BLaER1 (cell line): Measurements from ENCODE around the gene MAEA.

ENCODE experiments used
- H3K27ac ChIP-seq: shearing (Covaris generic); formaldehyde crosslinking; 2 replicates; pipeline ENCODE4 v1.8.1; 2022
- H3K27me3 ChIP-seq: shearing (Covaris generic); formaldehyde crosslinking; 2 replicates; pipeline ENCODE4 v1.8.1; 2022
- H3K36me3 ChIP-seq: shearing (Covaris generic); formaldehyde crosslinking; 2 replicates; pipeline ENCODE4 v1.8.1; 2022
- H3K4me1 ChIP-seq: shearing (Covaris generic); formaldehyde crosslinking; 2 replicates; pipeline ENCODE4 v1.8.1; 2022
- H3K4me2 ChIP-seq: shearing (Covaris generic); formaldehyde crosslinking; 2 replicates; pipeline ENCODE4 v1.8.1; 2022
- H3K4me3 ChIP-seq: shearing (Covaris generic); formaldehyde crosslinking; 2 replicates; pipeline ENCODE4 v1.8.1; 2022
- H3K9ac ChIP-seq: shearing (Covaris generic); formaldehyde crosslinking; 2 replicates; pipeline ENCODE4 v1.8.1; 2022
- H3K9me3 ChIP-seq: shearing (Covaris generic); formaldehyde crosslinking; 2 replicates; pipeline ENCODE4 v1.8.1; 2022
- H4K20me1 ChIP-seq: shearing (Covaris generic); formaldehyde crosslinking; 2 replicates; pipeline ENCODE4 v1.8.1; 2022
- Cebpa-rat ChIP-seq: shearing (Covaris generic); IDR thresholded peaks from 2 replicates; pipeline ENCODE4 v1.8.1; 2022

Gene MAEA

GRCh38 chr4:1348014-1348513 is 58.4 kb downstream of the MAEA start:
- peaks cover 58% of the 10 kb centered on the region for H3K4me1 ChIP-seq
- H4K20me1 ChIP-seq: no peaks in the 10 kb centered on the region
- H3K36me3 ChIP-seq: peaks cover 5% of the 10 kb centered on the region; the same call in 1 of the 2 replicates
- H3K27me3 ChIP-seq: no peaks in the 10 kb centered on the region
- H3K9ac ChIP-seq: peak overlapping the region; percentile 91
- H3K4me3 ChIP-seq: peak overlapping the region; percentile 98
- TF ChIP-seq Cebpa-rat: no peak
- H3K9me3 ChIP-seq: no peaks in the 10 kb centered on the region
- peak overlapping the region; percentile 87 for H3K4me2 ChIP-seq
- H3K27ac ChIP-seq: peak overlapping the region; percentile 94

GRCh38 chr4:1348746-1349145 is 59.1 kb downstream of the MAEA start:
- Histone ChIP-seq H3K4me1 (peaks cover 56% of the 10 kb centered on the region), H3K27ac (no peak overlapping the region), H3K27me3 (no peaks in the 10 kb centered on the region), H3K9me3 (no peaks in the 10 kb centered on the region), H3K36me3 (peaks cover 6% of the 10 kb centered on the region; the same call in 1 of the 2 replicates), H3K4me2 (peak overlapping the region; percentile 87), H3K4me3 (no peak overlapping the region), H3K9ac (no peak overlapping the region), H4K20me1 (no peaks in the 10 kb centered on the region)
- TF ChIP-seq Cebpa-rat: no peak

GRCh38 chr4:1349359-1350168 is 59.9 kb downstream of the MAEA start:
- no peaks in the 10 kb centered on the region for H3K27me3 ChIP-seq
- peaks cover 57% of the 10 kb centered on the region for H3K4me1 ChIP-seq
- no peak overlapping the region for H3K9ac ChIP-seq
- 0 out of 2 replicates have a peak overlapping the region, but pooled peaks have one; percentile 87 for H3K4me2 ChIP-seq
- H3K27ac ChIP-seq: no peak overlapping the region
- H3K36me3 ChIP-seq: peaks cover 6% of the 10 kb centered on the region; the same call in 1 of the 2 replicates
- no peak for TF ChIP-seq Cebpa-rat
- no peak overlapping the region for H3K4me3 ChIP-seq
- H4K20me1 ChIP-seq: no peaks in the 10 kb centered on the region
- H3K9me3 ChIP-seq: no peaks in the 10 kb centered on the region

GRCh38 chr4:1350169-1350520 is 60.5 kb downstream of the MAEA start:
- H3K9me3 ChIP-seq: no peaks in the 10 kb centered on the region
- no peak overlapping the region for H3K4me2 ChIP-seq
- H3K4me3 ChIP-seq: no peak overlapping the region
- no peaks in the 10 kb centered on the region for H3K27me3 ChIP-seq
- H4K20me1 ChIP-seq: no peaks in the 10 kb centered on the region
- no peak overlapping the region for H3K9ac ChIP-seq
- no peak for TF ChIP-seq Cebpa-rat
- no peak overlapping the region for H3K27ac ChIP-seq
- peaks cover 11% of the 10 kb centered on the region; the same call in 1 of the 2 replicates for H3K36me3 ChIP-seq
- H3K4me1 ChIP-seq: peaks cover 52% of the 10 kb centered on the region

- Histone ChIP-seq H3K27me3 (no peaks in the 10 kb centered on the region), H3K27ac (0 out of 2 replicates have a peak overlapping the region, but pooled peaks have one; percentile 41), H3K9ac (peak overlapping the region; percentile 48; the same call in 1 of the 2 replicates), H3K36me3 (peaks cover 13% of the 10 kb centered on the region; the same call in 1 of the 2 replicates), H3K4me3 (no peak overlapping the region), H3K9me3 (no peaks in the 10 kb centered on the region), H4K20me1 (no peaks in the 10 kb centered on the region), H3K4me1 (peaks cover 45% of the 10 kb centered on the region), H3K4me2 (peak overlapping the region; percentile 63)
- TF ChIP-seq Cebpa-rat: no peak
Measured at GRCh38 chr4:1351854-1352566, 62.3 kb downstream of the MAEA start.

- H3K4me3 ChIP-seq: no peak overlapping the region
- no peak overlapping the region for H3K9ac ChIP-seq
- H3K27me3 ChIP-seq: no peaks in the 10 kb centered on the region
- no peak for TF ChIP-seq Cebpa-rat
- no peak overlapping the region for H3K4me2 ChIP-seq
- H3K36me3 ChIP-seq: peaks cover 13% of the 10 kb centered on the region; the same call in 1 of the 2 replicates
- peaks cover 48% of the 10 kb centered on the region for H3K4me1 ChIP-seq
- no peak overlapping the region for H3K27ac ChIP-seq
- no peaks in the 10 kb centered on the region for H4K20me1 ChIP-seq
- no peaks in the 10 kb centered on the region for H3K9me3 ChIP-seq
Measured at GRCh38 chr4:1352567-1352900, 62.8 kb downstream of the MAEA start.

- H4K20me1 ChIP-seq: no peaks in the 10 kb centered on the region
- no peak overlapping the region for H3K4me3 ChIP-seq
- no peak overlapping the region for H3K4me2 ChIP-seq
- H3K9me3 ChIP-seq: no peaks in the 10 kb centered on the region
- H3K9ac ChIP-seq: no peak overlapping the region
- H3K27ac ChIP-seq: no peak overlapping the region
- H3K4me1 ChIP-seq: peaks cover 48% of the 10 kb centered on the region
- TF ChIP-seq Cebpa-rat: no peak
- no peaks in the 10 kb centered on the region for H3K27me3 ChIP-seq
- peaks cover 13% of the 10 kb centered on the region; the same call in 1 of the 2 replicates for H3K36me3 ChIP-seq
Measured at GRCh38 chr4:1353186-1354055, 63.7 kb downstream of the MAEA start.

GRCh38 chr4:1354136-1354982 is 64.7 kb downstream of the MAEA start:
- Histone ChIP-seq H3K27me3 (no peaks in the 10 kb centered on the region), H3K4me2 (no peak overlapping the region), H3K27ac (no peak overlapping the region), H3K36me3 (peaks cover 13% of the 10 kb centered on the region; the same call in 1 of the 2 replicates), H3K4me1 (peaks cover 48% of the 10 kb centered on the region), H3K4me3 (no peak overlapping the region), H3K9ac (no peak overlapping the region), H4K20me1 (no peaks in the 10 kb centered on the region), H3K9me3 (no peaks in the 10 kb centered on the region)
- TF ChIP-seq Cebpa-rat: no peak

- no peak overlapping the region for H3K9ac ChIP-seq
- H3K27ac ChIP-seq: no peak overlapping the region
- no peaks in the 10 kb centered on the region for H3K9me3 ChIP-seq
- H3K4me3 ChIP-seq: no peak overlapping the region
- TF ChIP-seq Cebpa-rat: no peak
- peaks cover 13% of the 10 kb centered on the region; the same call in 1 of the 2 replicates for H3K36me3 ChIP-seq
- no peak overlapping the region for H3K4me2 ChIP-seq
- peaks cover 53% of the 10 kb centered on the region for H3K4me1 ChIP-seq
- no peaks in the 10 kb centered on the region for H3K27me3 ChIP-seq
- H4K20me1 ChIP-seq: 0 out of 2 replicates have a peak, but pooled peaks cover 3% of the 10 kb centered on the region
Measured at GRCh38 chr4:1354983-1355275, 65.2 kb downstream of the MAEA start.
